ENCODE measurements around the gene PPP2R1A.

PPP2R1A gene

GRCh38 chr19:52171321-52172169 is 18.3 kb upstream of the PPP2R1A start, which contains the start of gene ZNF836 (continued):
- peak; percentile 75 for TF ChIP-seq PATZ1 (tag by site-specific recombination; IDR thresholded peaks at IDR 0.05)
- TF ChIP-seq ZNF585B (tag by site-specific recombination; IDR thresholded peaks at IDR 0.05) = no peak
- TF ChIP-seq KLF17 (tag by site-specific recombination; IDR thresholded peaks at IDR 0.05) = no peak
- peak; percentile 87 for TF ChIP-seq SP2 (tag by site-specific recombination; IDR thresholded peaks at IDR 0.05)
- no peak for TF ChIP-seq IKZF3 (tag by site-specific recombination; IDR thresholded peaks at IDR 0.05)
- TF ChIP-seq KLF8 (tag by site-specific recombination; IDR thresholded peaks at IDR 0.05) = peak; percentile 76; the same call in 1 of the 2 replicates
- TF ChIP-seq SP3 (tag by site-specific recombination; IDR thresholded peaks at IDR 0.05) = peak; percentile 84
- no peak for TF ChIP-seq ZNF610 (tag by site-specific recombination; IDR thresholded peaks at IDR 0.05; ENCODE audit: borderline replicate concordance)
- peak; percentile 74 for TF ChIP-seq ZNF518A (tag by site-specific recombination; conservative IDR thresholded peaks at IDR 0.05; ENCODE audit: low read depth)
- TF ChIP-seq EGR2 (tag by site-specific recombination; IDR thresholded peaks at IDR 0.05; ENCODE audit: low read depth) = peak; percentile 34; the same call in 1 of the 2 replicates
- TF ChIP-seq ZNF341 (tag by site-specific recombination; IDR thresholded peaks at IDR 0.05; ENCODE audit: low read depth) = 0 out of 2 replicates have a peak, but pooled peaks have one; percentile 7
- peak; percentile 76 for TF ChIP-seq ZBTB11 (tag by site-specific recombination; conservative IDR thresholded peaks at IDR 0.05; ENCODE audit: low read depth)
- TF ChIP-seq PRDM10 (tag by site-specific recombination; IDR thresholded peaks at IDR 0.05) = peak; percentile 55
- TF ChIP-seq ZNF510 (tag by site-specific recombination; IDR thresholded peaks at IDR 0.05; ENCODE audit: insufficient replicate concordance) = no peak
- 0 out of 2 replicates have a peak, but pooled peaks have one; percentile 26 for TF ChIP-seq ZNF121 (tag by site-specific recombination; IDR thresholded peaks at IDR 0.05)
- TF ChIP-seq ZNF548 (tag by site-specific recombination; IDR thresholded peaks at IDR 0.05) = no peak
- peak; percentile 89 for TF ChIP-seq KLF9 (tag by site-specific recombination; IDR thresholded peaks at IDR 0.05; ENCODE audit: low read depth)
- TF ChIP-seq ZBTB20 (tag by site-specific recombination; IDR thresholded peaks at IDR 0.05) = peak; percentile 55; the same call in 1 of the 2 replicates
- TF ChIP-seq HOXC10 (CRISPR knock-in tag; IDR thresholded peaks at IDR 0.05) = no peak
- TF ChIP-seq ZNF530 (tag by site-specific recombination; IDR thresholded peaks at IDR 0.05; ENCODE audit: low read depth) = no peak
- no peak for TF ChIP-seq ZNF580 (tag by site-specific recombination; IDR thresholded peaks at IDR 0.05)
- no peak for TF ChIP-seq ZBTB21 (tag by site-specific recombination; IDR thresholded peaks at IDR 0.05)
